A549 (cell line): ENCODE measurements around the gene GALR1.

ENCODE experiments used
- CHD2 ChIP-seq: fragments of 150-350 bp; IDR thresholded peaks from 2 replicates; pipeline ENCODE4 v1.6.1; 2014; ENCODE audit warnings: low read length; ENCODE audit not compliant: partially characterized antibody
- CTCF ChIP-seq: fragments of >200 bp; sonication (Bioruptor Twin); formaldehyde crosslinking; IDR thresholded peaks from 3 replicates; pipeline ENCODE4 v1.5.1; 2016
- EP300 ChIP-seq, 2 experiments: fragments of >200 bp; sonication (Bioruptor Twin); formaldehyde crosslinking; IDR thresholded peaks; 2 replicates in 1 of 2; 3 replicates in 1 of 2; pipeline ENCODE4 v1.6.1; 2016 to 2017
- HOXA7 ChIP-seq: fragments of 250-450 bp; sonication (Bioruptor Pico); IDR thresholded peaks from 2 replicates; pipeline ENCODE4 v1.5.0; 2020; ENCODE audit warnings: mild to moderate bottlenecking, moderate library complexity
- JUN ChIP-seq, 2 experiments: fragments of >200 bp; sonication (Bioruptor Twin); formaldehyde crosslinking; IDR thresholded peaks; 2 replicates in 1 of 2; 3 replicates in 1 of 2; pipeline ENCODE4 v1.6.1; 2016 to 2017
- NR3C1 ChIP-seq: fragments of >200 bp; sonication (Bioruptor Twin); formaldehyde crosslinking; IDR thresholded peaks from 3 replicates; pipeline ENCODE4 v1.6.1; 2017
- PHF8 ChIP-seq: fragments of 200-600 bp; sonication (generic); IDR thresholded peaks from 2 replicates; pipeline ENCODE4 v1.6.1; 2016; ENCODE audit warnings: low read depth, mild to moderate bottlenecking, antibody characterized with exemption, moderate library complexity, borderline replicate concordance
- POLR2A ChIP-seq: IDR thresholded peaks from 2 replicates; pipeline ENCODE4 v1.6.1; 2012; ENCODE audit warnings: mild to moderate bottlenecking, low read length
- POLR2AphosphoS2 ChIP-seq: conservative IDR thresholded peaks from 2 replicates; pipeline ENCODE4 v1.6.1; 2012; ENCODE audit warnings: low read length, improper control_type of control experiment, inconsistent platforms
- RAD21 ChIP-seq, 2 experiments: fragments of >200 bp in 1 of 2; sonication (Bioruptor Twin) in 1 of 2; formaldehyde crosslinking in 1 of 2; IDR thresholded peaks in 1 of 2; conservative IDR thresholded peaks in 1 of 2; 2 replicates in 1 of 2; 3 replicates in 1 of 2; pipeline ENCODE4 v1.6.1; 2012 to 2018; ENCODE audit warnings: inconsistent platforms in 1 of 2
- REST ChIP-seq: fragments of 200-600 bp; sonication (generic); IDR thresholded peaks from 2 replicates; pipeline ENCODE4 v1.6.1; 2016; ENCODE audit warnings: antibody characterized with exemption, mild to moderate bottlenecking, moderate library complexity
- SMC3 ChIP-seq: fragments of >200 bp; sonication (Bioruptor Twin); formaldehyde crosslinking; IDR thresholded peaks from 3 replicates; pipeline ENCODE4 v1.6.1; 2018; ENCODE audit warnings: inconsistent platforms
- TF ChIP-seq, protein P1 (sequence below): IDR thresholded peaks from 2 replicates; pipeline ENCODE4 v1.6.1; 2012
- TF ChIP-seq, protein P2 (sequence below): fragments of >200 bp; sonication (Bioruptor Twin); formaldehyde crosslinking; IDR thresholded peaks from 2 replicates; pipeline ENCODE4 v1.6.1; 2016

DNA sequence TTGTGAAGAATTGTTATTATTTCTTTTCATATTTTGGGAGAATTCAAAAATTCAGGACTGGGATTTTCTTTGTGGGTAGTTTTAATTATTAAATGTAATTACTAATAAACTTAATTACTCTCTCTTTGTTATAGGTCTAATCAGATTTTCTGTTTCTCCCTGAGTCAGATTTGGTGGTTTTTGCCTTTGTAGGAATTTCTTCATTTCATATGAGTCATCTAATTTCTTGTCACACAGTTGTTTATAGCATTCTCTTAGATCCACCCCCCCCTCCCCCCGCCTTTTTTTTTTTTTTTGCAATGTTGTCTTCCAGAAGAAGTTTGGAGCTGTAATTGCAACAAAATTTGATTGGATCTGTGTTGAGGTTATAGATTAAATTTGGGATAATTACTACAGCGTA is 26.0 kb upstream of the GALR1 start:
- TF ChIP-seq, protein P1, sequence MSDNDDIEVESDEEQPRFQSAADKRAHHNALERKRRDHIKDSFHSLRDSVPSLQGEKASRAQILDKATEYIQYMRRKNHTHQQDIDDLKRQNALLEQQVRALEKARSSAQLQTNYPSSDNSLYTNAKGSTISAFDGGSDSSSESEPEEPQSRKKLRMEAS: no peak
- no peak for TF ChIP-seq CHD2
- TF ChIP-seq JUN (IDR thresholded peaks at IDR 0.05): no peak
- TF ChIP-seq, protein P2, sequence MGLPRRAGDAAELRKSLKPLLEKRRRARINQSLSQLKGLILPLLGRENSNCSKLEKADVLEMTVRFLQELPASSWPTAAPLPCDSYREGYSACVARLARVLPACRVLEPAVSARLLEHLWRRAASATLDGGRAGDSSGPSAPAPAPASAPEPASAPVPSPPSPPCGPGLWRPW: no peak
- TF ChIP-seq EP300 (IDR thresholded peaks at IDR 0.05): no peak
- TF ChIP-seq HOXA7 (CRISPR knock-in tag): no peak
- no peak for TF ChIP-seq POLR2A
- TF ChIP-seq CTCF: no peak
- no peak for TF ChIP-seq RAD21 (conservative IDR thresholded peaks at IDR 0.05 in 1 of 2, IDR thresholded peaks at IDR 0.05 in 1 of 2)
- no peak for TF ChIP-seq POLR2AphosphoS2
- no peak for TF ChIP-seq REST
- TF ChIP-seq PHF8: no peak
- no peak for TF ChIP-seq NR3C1
- no peak for TF ChIP-seq SMC3
